Activated T-cell treated with anti-CD3 and anti-CD28 coated beads for 1 hour (primary cell): ENCODE data around the gene TRMT10C.
"Not testable (repeated sequence)": the region's sequence is repeated elsewhere in the genome, so short reads cannot be mapped to it uniquely, and the experiment has no call there.

ENCODE experiments used
- DNase-seq: peaks from one replicate; pipeline ENCODE4 v3.0.0-alpha.2; 2020; ENCODE audit warnings: low read depth

TRMT10C gene

DNA sequence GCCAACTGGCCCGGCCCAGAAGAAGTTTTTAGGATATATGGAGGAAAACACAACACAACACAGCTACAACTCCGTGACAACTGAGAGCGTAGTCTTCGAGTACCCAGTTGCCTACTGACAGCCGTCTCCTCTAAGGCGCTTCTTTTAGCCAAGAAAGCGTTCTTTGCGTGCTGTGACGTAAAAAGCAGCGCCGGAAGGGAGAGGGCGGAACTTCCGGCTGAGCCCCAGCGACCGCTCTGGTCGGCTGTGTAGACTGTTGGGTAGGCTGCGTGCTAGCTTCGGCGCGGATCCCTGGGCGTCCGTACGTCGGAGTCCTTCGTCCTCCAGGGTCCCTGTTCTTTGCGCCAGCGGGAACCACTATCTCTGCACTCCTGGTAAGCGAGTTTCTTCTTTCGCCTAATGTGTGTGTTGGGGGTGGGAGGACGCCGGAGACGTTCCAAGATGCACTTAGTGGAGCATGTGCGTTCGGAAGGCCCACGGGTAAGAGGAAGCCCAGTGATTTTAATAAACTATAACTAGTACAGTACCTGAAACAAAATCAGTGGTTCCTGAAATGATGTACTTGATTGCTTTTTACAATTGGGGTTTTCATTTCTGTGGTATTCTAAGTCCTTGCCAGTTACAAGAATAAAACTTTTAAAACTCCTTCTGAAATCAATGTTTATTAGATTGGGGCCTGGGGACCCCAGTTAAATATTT lies at the start of gene TRMT10C:
Gene TRMT10C, plus strand, starts transcription at position 239 of the 699 bp plus-strand sequence. CDS start 2,914 bp downstream, outside the sequence.
- peak; percentile 80 for DNase-seq

- DNase-seq: no peak
Observed at GRCh38 chr3:101512396-101512645, 49.3 kb upstream of the TRMT10C start.

- DNase-seq: peak; percentile 69
Observed at GRCh38 chr3:101512646-101513418, 48.8 kb upstream of the TRMT10C start, which contains the start of gene SENP7. SENP7 (minus strand) TSS chr3:101513212; CDS start chr3:101513130, 82 bp downstream.

DNA sequence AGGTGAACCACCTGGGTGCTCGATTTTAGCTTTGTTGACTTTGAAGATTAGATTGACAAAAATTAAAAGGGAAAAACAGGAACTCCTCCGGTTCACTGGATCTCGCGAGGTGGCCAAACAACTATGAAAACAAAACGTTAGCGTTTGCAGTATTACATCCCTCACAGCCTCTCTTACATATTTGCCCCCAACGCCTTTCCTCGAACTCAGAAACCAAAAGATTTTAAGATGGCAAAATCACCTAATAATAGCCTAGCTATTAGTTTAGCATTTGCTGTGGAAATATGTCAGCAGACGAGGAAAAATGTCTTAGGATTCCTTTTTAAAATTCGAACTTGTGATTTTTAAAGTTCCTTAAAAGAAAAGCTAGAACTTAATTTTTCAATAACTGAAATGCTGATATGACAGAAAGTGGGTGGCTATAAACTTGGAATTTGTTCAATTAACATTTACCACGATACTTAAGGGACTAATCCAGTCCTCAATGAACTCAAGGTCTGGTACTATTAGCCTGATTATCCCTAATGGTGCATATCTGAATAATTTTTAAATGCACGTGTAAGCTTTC lies 48.2 kb upstream of the TRMT10C start:
- no peak for DNase-seq

DNA sequence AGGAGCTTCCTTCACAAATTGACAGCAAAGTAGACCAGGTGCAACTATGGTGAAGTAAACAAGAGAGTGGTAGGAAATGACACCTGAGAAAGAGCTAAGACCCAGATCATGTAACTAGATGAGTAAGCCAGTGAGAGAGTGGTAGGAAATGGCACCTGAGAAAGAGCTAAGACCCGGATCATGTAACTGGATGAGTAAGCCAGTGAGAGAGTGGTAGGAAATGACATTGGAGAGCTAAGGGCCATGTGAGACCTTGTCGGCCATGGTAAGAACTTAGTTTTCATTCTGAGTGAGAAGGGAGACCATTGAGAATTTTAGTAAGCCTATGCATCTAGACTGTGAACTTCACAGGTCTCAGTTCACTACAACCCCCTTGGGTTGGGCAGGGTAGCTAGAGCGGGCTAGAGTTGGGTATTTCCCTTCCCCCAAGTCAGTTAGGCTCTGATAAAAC lies 43.2 kb upstream of the TRMT10C start:
- DNase-seq: no peak

DNA sequence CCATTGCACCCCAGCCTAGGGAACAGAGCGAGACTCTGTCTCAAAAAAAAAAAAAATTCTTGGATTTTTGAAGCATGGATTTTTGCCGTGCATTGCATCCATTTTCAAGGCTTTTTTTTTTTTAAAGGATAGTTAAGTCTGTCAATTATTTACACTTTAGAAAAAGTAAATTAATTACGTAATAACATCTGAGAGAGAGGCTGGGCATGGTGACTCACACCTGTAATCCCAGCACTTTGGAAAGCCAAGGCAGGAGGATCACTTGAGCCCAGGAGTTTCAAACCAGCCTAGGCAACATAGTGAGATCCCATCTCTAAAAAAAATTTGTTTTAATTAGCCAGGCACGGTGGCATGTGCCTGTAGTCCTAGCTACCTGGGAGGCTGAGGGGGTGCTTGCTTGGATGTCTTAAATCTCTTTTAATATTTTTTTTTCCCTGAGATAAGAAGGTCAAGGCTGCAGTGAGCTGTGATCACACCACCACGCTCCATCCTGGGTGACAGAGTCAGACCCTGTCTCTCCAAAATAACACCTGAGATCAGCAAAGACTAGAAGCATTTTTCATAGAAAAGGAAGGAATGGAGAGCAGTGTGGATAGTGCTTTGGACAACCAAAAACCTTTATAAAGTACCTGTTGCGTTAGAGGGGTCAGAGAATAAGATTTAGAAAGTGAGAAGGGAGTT lies 41.8 kb upstream of the TRMT10C start:
- no peak for DNase-seq

GRCh38 chr3:101521211-101521701 lies 40.4 kb upstream of the TRMT10C start:
- DNase-seq: no peak

DNA sequence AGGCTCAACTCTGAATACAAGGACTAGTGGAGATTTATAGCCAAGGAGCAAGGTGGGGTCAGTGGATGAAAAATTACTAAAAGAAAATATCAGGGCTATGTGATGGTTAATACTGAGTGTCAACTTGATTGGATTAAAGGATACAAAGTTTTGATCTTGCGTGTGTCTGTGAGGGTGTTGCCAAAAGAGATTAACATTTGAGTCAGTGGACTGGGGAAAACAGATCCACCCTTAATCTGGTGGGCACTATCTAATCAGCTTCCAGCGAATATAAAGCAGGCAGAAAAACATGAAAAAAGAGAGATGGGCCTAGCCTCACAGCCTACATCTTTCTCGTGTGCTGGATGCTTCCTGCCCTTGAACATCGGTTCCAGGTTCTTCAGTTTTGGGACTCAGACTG lies 34.2 kb upstream of the TRMT10C start:
- DNase-seq: no peak

GRCh38 chr3:101527906-101528305 lies 33.8 kb upstream of the TRMT10C start:
- no peak for DNase-seq

DNA sequence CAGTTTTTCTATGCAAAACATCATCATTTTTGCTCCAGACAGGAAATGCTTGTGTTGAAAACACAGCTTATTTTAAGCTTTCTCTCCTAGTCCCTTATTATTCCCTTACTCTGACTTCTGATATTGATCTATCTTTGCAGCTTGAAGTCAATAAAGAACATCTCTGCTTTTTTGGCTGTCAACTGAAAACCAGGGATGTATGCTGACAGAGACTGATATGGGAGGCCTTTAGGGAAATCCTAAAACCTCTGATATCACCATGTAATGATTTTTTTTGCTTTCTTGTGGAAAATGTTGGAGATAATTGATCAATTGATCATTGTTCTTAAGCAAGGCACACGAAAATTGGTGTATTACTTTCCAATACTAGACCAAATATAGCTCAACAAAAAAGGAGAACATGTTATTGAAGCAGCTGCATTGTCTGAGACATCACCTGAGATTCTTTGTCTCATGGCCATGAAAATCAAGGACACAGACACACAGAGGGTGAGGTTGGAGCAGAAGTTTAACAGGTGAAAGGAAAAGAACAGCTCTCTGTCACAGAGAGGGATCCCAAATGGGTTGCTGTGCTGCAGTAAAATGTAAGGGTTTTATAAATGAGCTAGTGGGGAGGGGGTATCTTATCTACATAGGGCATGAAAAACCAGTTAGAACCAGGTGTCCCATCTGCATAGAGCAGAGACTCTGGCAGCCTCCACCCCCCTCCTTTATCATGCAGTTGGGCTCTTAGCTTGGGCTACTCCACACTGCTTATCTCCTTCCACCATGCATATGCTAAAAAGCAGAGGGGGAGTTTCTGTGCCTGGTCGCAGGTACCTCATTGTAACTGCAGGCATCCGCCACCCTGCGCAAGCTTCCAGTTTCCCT lies 31.6 kb upstream of the TRMT10C start:
- no peak for DNase-seq

DNA sequence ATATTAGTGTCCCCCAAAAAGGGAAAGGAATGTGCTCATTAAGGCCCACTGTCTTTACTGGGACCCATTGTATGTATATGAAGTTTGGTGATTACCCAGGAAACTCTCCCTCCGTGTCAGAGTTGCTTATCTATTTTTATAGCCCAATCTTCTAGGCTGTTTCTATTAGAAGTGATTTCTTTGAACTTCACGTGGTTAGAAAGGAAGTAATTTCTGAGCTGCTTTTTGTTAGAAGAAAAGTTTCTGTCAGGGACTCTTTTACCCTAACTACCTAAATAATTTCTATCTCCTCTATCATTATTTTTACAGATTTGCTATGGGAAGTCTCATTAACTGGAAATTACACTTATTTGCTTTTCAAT lies 31.0 kb upstream of the TRMT10C start:
- no peak for DNase-seq

GRCh38 chr3:101531473-101532086 lies 30.1 kb upstream of the TRMT10C start:
- DNase-seq: no peak

GRCh38 chr3:101532783-101533602 lies 28.7 kb upstream of the TRMT10C start:
- no peak for DNase-seq

- no peak for DNase-seq
Observed at GRCh38 chr3:101533603-101533968, 28.1 kb upstream of the TRMT10C start.

- DNase-seq: no peak
Observed at GRCh38 chr3:101535221-101535620, 26.4 kb upstream of the TRMT10C start.

DNA sequence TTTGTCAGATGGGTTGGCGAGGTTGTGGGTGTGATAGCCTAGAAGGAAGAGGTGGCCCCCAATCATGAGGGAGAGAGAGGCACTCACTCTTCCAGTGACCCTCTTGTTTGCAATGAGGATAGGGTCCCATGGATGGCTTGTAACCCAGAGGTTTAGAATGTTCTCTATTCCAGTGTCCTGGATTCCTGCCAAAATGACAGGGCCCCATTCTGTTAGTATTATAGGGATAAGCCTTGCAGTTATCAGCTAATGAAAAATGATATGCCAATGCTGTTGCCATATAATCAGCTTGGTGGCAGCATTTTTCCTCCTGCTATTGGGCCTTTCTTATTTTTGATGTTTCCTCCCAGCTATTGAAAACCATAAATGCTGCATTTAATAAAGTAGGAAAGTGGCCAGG lies 25.4 kb upstream of the TRMT10C start:
- DNase-seq: no peak

GRCh38 chr3:101536955-101537354 lies 24.7 kb upstream of the TRMT10C start:
- not testable (repeated sequence) for DNase-seq

- no peak for DNase-seq
Observed at GRCh38 chr3:101542957-101543356, 18.7 kb upstream of the TRMT10C start.

GRCh38 chr3:101544161-101544850 lies 17.4 kb upstream of the TRMT10C start:
- no peak for DNase-seq
